ENCODE data around the gene GCN1.

GCN1 gene

GRCh38 chr12:120167529-120168095 lies 26.9 kb downstream of the GCN1 start:
- Histone ChIP-seq H3K9me3 (ENCODE audit: control insufficient read depth, insufficient read depth, low read depth, low read length) (no peaks in the 10 kb centered on the region), H3K36me3 (ENCODE audit: control insufficient read depth in 2 of 2, insufficient read depth in 1 of 2, low read length in 2 of 2) (peaks cover 55 to 77% of the 10 kb centered on the region in 2 experiments), H3K4me3 (ENCODE audit: low read depth, low read length) (no peak overlapping the region), H3K27ac (ENCODE audit: extremely low read depth, low read depth, low read length) (no peak overlapping the region), H3K4me1 (ENCODE audit: control insufficient read depth, insufficient read depth, low read length) (no peaks in the 10 kb centered on the region)
- ChIA-PET CTCF (interaction anchor here (0.6 to 1.2 kb wide), 2 partner anchors 134 to 413 kb away, joined by 3 read pairs; partner anchors contain the start of gene SIRT4), POLR2A (interaction anchor here (0.6 to 2.8 kb wide), 4 partner anchors 9 to 41 kb away, joined by 3 to 12 read pairs (median 4); partner anchors contain the start of gene RPLP0)
- TF ChIP-seq MEIS1 (CRISPR knock-in tag; IDR thresholded peaks at IDR 0.05; ENCODE audit: borderline replicate concordance) (no peak), ZNF155 (tag by site-specific recombination; IDR thresholded peaks at IDR 0.05) (no peak), ZNF23 (tag by site-specific recombination; IDR thresholded peaks at IDR 0.05; ENCODE audit: borderline replicate concordance) (no peak), ZNF473 (tag by site-specific recombination; IDR thresholded peaks at IDR 0.05) (no peak), PRDM1 (tag by site-specific recombination; IDR thresholded peaks at IDR 0.05) (no peak), ZSCAN5A (tag by site-specific recombination; IDR thresholded peaks at IDR 0.05) (no peak), ZNF394 (tag by site-specific recombination; IDR thresholded peaks at IDR 0.05; ENCODE audit: borderline replicate concordance) (no peak), GLIS1 (tag by site-specific recombination; IDR thresholded peaks at IDR 0.05) (no peak), MYNN (tag by site-specific recombination; IDR thresholded peaks at IDR 0.05; ENCODE audit: borderline replicate concordance) (no peak), ZNF146 (tag by site-specific recombination; IDR thresholded peaks at IDR 0.05) (no peak)

GRCh38 chr12:120164293-120164692 lies 30.2 kb downstream of the GCN1 start:
- Histone ChIP-seq H3K4me3 (ENCODE audit: low read depth, low read length) (no peak overlapping the region), H3K9me3 (ENCODE audit: control insufficient read depth, insufficient read depth, low read depth, low read length) (no peaks in the 10 kb centered on the region), H3K36me3 (ENCODE audit: control insufficient read depth in 2 of 2, insufficient read depth in 1 of 2, low read length in 2 of 2) (peaks cover 39 to 79% of the 10 kb centered on the region in 2 experiments), H3K4me1 (ENCODE audit: control insufficient read depth, insufficient read depth, low read length) (no peaks in the 10 kb centered on the region), H3K27ac (ENCODE audit: extremely low read depth, low read depth, low read length) (no peak overlapping the region)
- TF ChIP-seq ZNF174 (tag by site-specific recombination; IDR thresholded peaks at IDR 0.05) (no peak), ZNF140 (tag by site-specific recombination; IDR thresholded peaks at IDR 0.05) (no peak), YY2 (tag by site-specific recombination; IDR thresholded peaks at IDR 0.05) (no peak), ZNF501 (tag by site-specific recombination; IDR thresholded peaks at IDR 0.05) (no peak), IKZF3 (tag by site-specific recombination; IDR thresholded peaks at IDR 0.05) (no peak), KLF17 (tag by site-specific recombination; IDR thresholded peaks at IDR 0.05) (no peak), ZNF518A (tag by site-specific recombination; conservative IDR thresholded peaks at IDR 0.05; ENCODE audit: low read depth) (no peak)
- ChIA-PET POLR2A (interaction anchor here (1.0 kb wide), 1 partner anchor 37 kb away, joined by 3 read pairs; the partner anchor contains the start of gene RPLP0), CTCF (interaction anchor here (0.6 kb wide), 2 partner anchors 126 to 378 kb away, joined by 3 to 4 read pairs; no protein-coding TSS in a partner anchor)
